Measurements from ENCODE around the gene LRRC41. TPM values are rescaled to one million over a fixed set of nuclear protein-coding genes. Genes with fewer than 3 reads are reported as not detected.
"Not testable (repeated sequence)": the region's sequence is repeated elsewhere in the genome, so short reads cannot be mapped to it uniquely, and the experiment has no call there.

Gene LRRC41
- 50.8 TPM for total RNA-seq

- DNase-seq = peak; percentile 96
Observed at GRCh38 chr1:46303038-46303871, at the start of gene LRRC41, which contains the start of gene UQCRH. Gene LRRC41, minus strand, starts transcription at chr1:46303616. Its CDS starts 294 bp downstream, at chr1:46303322. Gene UQCRH, plus strand, starts transcription at chr1:46303698. Its CDS starts 69 bp downstream, at chr1:46303767.

- no peak for DNase-seq
Observed at GRCh38 chr1:46352363-46352762, 48.9 kb upstream of the LRRC41 start.

- no peak for DNase-seq
Observed at GRCh38 chr1:46345281-46345680, 41.9 kb upstream of the LRRC41 start.

DNA sequence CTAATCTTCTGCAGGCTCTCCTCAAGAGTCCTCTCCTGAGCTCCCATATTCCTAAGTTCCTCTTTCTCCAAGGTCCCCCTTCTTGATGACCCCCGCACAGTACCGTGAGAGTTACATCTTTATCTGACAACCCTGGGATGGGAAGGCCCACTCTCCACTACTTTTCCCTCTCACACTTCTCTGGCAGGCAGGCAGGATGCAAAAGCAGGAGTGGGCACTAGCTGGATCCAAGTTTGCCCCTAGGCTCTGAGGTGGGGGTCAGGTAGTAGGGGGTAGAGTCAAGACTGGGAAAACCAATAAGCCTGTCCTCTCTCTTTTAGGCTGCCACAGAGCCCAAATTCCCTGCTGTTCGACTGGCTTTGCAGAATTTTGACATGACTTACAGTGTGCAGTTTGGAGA is 41.1 kb upstream of the LRRC41 start:
- DNase-seq = no peak

DNA sequence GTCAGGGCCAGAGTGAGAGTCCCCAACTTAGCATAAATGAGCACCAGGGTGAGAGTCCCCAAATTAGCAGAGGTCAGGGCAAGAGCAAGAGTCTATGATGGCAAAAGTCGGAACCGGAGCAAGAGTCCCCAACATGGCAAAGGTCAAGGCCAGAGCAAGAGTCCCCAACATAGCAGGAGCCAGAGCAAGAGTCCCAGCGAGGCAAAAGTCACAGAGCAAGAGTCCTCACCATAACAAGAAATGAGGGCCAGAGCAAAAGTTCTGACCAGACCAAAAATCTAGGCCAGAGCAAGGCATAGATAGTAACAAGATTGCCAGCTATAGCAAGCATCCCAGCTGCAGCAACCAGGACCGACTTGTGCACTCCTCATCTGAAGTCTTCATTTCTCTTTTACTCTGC is 40.3 kb upstream of the LRRC41 start:
- no peak for DNase-seq

GRCh38 chr1:46343351-46343695 is 39.9 kb upstream of the LRRC41 start:
- DNase-seq = no peak

DNA sequence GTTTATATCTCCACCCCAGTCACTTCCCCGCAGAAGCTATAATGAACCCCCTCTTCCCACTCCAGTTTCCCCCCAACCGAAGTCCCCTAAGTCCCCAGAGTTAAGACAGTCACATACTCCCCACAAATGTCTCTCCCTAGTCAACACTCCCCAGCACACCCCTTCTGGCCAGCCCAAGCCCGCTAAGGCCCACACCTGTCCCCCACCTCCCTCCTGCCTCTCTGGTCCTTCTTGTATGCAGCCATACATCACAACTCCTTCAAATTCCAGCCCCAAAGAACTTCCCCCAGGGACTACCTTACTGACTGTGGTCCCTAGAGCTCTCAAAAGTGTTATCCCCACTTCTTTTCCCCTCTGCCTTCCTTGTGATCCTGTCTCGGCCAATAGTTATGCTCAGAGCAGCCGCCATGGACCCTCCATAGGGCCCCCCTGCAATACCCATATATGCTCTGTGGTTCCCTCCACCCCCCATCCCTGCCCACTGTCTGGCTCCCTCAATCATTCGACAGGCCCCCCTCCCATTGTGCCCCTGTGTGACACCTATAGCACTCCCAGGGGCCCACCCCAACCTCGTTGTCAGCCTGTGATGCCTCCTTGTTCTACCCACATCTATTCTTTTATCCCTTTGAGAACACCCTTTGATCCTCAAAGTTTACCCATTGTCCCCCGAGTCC is 39.4 kb upstream of the LRRC41 start:
- no peak for DNase-seq

DNA sequence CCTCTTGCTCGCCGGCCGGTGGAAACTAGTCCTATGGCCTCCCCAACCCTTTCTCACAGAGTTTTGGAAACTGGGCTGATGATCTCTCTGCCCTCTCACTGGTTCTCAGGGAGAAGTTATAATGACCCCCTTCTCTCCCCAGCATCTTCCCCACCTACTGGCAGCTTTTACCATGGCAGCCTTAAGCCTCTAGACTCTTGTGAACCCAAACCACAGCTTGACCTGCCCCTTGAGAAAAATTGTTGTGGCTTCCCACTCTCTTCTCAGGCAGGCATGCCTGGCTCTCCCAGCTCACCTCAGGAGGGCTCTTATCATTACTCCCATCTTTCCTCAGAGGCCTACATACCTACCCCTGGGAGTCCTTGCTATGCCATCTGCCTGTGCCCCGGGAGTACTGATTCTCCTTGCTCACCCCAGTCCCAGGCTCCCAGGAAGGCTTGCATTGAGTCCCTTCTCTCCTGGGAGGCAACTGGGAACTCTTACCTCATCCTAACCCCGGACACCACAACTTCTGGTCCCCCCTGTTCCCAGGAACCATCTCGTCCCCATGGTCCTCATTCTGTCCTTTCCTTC is 38.8 kb upstream of the LRRC41 start:
- no peak for DNase-seq

DNA sequence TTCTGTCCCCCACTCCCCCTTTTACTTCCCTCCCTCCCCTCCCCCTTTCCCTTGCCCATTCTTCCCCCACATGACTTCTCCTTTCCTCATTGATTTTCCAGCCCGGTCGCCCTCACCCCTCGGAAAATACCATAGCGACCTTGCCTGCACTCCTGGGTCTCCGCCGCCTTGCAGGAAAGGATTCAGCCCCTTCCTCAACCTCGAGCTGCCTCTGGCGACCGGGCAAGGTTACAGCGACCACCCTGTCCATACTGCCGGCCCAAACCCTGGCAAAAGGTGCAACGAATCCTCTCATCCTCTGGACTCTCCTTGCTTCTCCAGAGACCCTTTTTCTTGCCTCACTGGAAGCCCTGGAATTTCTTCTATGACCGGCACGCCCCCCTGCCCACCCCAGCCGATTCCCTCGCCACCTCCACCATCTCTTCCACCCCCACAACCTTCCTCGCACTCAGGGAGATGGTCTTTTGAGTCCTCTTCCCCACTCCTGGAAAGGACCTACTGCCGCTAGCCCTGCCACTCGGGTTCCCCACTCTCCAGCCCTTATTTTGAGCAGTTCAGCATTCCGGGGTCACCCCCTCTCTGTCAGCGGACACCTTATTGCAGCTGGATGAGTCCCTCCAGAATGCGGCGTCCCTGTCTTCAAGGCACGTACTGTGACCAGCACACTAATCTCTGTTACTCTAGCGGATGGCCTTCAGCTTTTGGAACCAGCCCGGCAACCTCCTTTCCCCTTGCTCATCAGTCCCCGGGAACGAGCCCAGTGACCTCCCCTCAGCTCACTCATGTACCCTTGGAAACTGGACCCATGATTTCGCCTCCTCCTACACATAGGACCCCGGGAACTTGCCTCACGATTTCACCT is 38.0 kb upstream of the LRRC41 start:
- DNase-seq = no peak

DNA sequence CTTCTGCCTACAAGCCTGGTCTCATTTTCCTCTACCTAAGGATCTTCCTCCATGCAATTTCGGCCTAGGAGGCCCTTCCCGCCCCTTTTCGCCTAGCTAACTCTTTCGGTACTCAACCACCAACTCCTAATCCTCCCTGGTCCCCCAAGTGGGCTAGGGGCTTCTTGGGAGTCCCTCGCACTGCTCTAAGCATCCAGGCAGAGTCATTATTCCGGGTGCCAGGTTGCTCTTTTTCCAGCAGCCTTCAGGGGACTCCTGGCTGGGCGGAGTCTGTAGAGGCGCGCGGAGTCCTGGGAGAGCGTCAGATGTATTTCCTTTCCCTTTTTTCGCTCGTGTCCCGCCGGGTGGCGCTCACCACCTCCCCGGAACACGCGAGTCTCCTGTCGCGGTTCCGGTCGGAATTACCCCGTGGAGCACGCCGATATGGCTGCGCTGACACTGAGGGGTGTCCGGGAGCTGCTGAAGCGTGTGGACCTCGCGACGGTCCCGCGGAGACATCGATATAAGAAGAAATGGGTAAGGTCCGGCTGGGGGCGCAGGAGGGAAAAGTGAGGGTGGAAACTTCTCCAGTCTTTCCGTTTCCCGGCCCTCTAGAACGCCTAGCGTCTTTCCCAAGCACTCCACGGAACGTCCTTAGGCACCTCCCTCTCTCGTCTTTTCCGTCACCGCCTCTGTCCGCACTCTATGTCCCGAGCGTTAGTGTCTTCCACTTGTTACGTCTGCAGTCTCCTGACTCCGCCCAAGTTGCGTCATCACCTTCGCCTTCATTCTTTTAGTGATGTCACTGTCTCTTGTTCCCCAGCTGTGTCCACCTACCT is 37.2 kb upstream of the LRRC41 start, which contains the start of gene NSUN4:
Gene NSUN4 (plus strand): TSS at position 404 of the 818 bp plus-strand sequence. CDS start 20 bp downstream, at position 424.
- DNase-seq = peak; percentile 84

DNA sequence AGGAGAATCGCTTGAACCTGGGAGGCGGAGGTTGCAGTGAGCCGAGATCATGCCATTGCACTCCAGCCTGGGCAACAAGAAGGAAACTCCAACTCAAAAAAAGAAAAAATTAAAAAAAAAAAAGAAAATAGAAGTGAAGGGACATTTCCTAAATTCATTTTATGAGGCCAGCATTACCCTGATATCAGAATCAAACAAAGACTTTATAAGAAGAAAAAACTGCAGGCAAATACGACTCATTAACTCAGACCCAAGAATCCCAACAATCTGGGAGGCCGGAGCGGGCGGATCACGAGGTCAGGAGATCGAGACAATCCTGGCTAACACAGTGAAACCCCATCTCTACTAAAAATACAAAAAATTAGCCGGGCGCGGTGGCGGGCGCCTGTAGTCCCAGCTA is 34.0 kb upstream of the LRRC41 start:
- not testable (repeated sequence) for DNase-seq

- DNase-seq = no peak
Observed at GRCh38 chr1:46335081-46335480, 31.7 kb upstream of the LRRC41 start.

DNA sequence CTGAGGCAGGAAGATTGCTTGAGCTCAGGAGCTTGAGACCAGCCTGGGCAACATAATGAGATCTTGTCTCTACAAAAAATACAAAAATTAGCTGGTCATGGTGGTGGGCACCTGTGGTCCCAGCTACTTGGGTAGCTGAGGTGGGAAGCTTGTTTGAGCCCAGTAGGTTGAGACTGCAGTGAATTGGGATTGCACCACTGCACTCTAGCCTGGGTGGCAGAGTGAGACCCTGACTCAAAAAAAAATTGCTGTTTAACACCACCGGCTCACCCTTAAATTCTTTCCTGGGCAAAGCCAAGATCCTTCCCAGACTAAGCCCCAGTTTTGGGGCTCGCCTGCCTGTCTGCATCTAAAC is 30.6 kb upstream of the LRRC41 start:
- DNase-seq = no peak

- DNase-seq = no peak
Observed at GRCh38 chr1:46333300-46334029, 30.0 kb upstream of the LRRC41 start.

DNA sequence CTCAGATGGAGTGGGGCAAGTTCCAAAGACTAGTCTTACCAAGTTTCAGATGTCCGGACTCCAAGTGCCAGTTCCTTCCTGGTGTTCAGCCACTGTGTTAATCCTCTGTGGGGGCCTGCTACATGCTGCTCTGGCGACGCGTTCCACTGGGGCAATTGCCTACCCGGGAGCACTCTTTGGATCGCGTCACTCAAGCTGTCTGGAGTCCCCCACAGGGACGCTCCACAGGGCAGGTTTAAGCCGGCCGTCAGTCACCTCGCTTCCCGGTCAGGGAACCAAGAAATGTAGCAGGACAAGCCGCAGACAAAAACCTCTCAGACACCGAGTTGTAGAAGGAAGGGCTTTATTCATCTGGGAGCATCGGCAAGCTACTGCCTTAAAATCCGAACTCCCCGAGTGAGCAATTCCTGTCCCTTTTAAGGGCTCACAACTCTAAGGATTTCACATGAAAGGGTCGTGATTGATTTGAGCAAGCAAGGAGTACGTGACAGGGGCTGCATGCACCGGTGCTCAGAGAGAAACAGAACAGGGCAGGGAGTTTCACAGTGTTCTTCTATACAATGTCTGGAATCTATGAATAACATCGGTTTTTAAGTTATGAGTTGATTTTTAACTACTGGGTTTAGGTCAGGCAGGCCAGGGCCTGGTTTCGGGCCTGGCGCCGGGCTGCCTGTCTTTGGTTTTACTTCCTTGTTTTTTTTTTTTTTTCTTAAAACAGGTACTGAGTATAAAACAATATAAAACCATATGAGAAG is 28.5 kb upstream of the LRRC41 start:
- DNase-seq = not testable (repeated sequence)

DNA sequence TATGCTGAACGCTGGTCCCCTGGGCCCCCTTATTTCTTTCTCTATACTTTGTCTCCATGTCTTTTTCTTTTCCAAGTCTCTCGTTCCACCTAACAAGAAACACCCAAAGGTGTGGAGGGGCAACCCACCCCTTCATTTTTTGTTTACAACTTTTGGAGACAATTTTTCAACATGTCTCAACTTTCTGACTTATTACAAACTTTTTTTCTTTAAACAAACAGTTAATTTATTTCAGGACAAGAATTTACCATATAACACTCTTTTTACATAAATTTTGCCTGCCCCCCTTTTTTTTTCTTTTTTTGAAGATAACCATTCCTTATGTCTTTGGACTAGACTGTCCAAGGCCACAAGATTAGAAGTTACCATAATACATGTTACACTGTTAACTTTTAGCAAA is 27.0 kb upstream of the LRRC41 start:
- not testable (repeated sequence) for DNase-seq

GRCh38 chr1:46329807-46330206 is 26.4 kb upstream of the LRRC41 start:
- DNase-seq = not testable (repeated sequence)

GRCh38 chr1:46328182-46328581 is 24.8 kb upstream of the LRRC41 start:
- DNase-seq = not testable (repeated sequence)

DNA sequence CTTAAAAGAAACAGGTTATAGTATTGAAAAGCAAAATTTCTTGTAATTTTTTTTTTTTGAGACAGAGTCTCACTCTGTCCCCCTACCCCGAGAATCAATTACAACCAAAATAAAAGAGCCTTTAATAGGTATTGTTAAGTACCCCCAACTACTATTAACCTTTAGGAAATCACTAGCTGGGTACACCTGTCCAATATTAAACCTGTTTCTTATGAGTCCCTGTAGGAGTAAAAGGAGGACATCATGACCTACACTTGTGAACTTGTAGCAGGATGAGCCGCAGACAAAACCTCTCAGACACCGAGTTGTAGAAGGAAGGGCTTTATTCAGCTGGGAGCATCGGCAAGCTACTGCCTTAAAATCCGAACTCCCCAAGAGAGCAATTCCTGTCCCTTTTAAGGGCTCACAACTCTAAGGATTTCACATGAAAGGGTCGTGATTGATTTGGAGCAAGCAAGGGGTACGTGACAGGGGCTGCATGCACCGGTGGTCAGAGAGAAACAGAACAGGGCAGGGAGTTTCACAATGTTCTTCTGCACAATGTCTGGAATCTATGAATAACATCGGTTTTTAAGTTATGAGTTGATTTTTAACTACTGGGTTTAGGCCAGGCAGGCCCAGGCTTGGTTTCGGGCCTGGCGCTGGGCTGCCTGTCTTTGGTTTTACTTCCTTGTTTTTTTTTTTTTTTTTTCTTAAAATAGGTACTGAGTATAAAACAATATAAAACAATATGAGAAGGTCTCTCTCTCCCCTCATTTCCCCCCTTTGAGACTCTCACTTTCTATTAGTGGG is 22.1 kb upstream of the LRRC41 start:
- DNase-seq = not testable (repeated sequence)
